ENCODE data around the gene RPL23.

GRCh38 chr17:38867179-38867967 lies 13.9 kb upstream of the RPL23 start:
- TF ChIP-seq ATF1 (CRISPR knock-in tag; IDR thresholded peaks at IDR 0.05) (no peak), ATF1 (tag; IDR thresholded peaks at IDR 0.05) (peak; percentile 57), ZNF407 (IDR thresholded peaks at IDR 0.05; ENCODE audit: low read depth) (peak; percentile 59; the same call in 1 of the 2 replicates), EZH2 (IDR thresholded peaks at IDR 0.05; ENCODE audit: borderline replicate concordance, low read depth, low read length) (no peak)
